Measurements from ENCODE around the gene TEX14.
A peak's percentile ranks its signal among the peaks of the same experiment; 100 is the strongest.
"Not testable (repeated sequence)": the region's sequence is repeated elsewhere in the genome, so short reads cannot be mapped to it uniquely, and the experiment has no call there.

TEX14 gene

GRCh38 chr17:58658804-58659713, 32.8 kb downstream of the TEX14 start:
- DNase-seq (ENCODE audit: low read depth): no peak

GRCh38 chr17:58657962-58658803, 33.7 kb downstream of the TEX14 start:
- DNase-seq (ENCODE audit: low read depth): not testable (repeated sequence)

GRCh38 chr17:58648236-58648635, 43.6 kb downstream of the TEX14 start:
- no peak for DNase-seq (ENCODE audit: low read depth)

- peak; percentile 24 for DNase-seq (ENCODE audit: low read depth)
These were observed 48.7 kb downstream of the TEX14 start for GRCh38 chr17:58643147-58643546.

DNA sequence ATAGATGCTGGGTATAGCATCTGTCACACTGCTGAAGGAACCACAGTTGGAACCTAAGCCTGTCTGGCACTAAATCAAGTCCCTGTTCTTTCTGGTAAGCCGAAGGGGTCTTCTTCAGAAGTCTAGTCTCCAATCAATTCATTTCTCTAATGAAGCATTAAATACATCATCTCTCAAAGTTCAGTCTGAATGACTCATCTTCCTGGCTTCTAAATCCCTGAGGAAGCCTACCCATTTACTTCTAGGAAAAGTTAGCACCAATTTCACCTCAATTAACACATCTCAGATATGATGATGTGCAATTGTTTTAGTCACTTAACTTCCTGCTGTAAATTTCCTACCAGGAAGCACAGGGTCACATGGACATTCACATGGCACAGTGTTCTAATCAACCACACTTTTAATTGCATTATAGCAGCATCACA, 49.9 kb downstream of the TEX14 start:
- no peak for DNase-seq (ENCODE audit: low read depth)

GRCh38 chr17:58640202-58640601, 51.6 kb downstream of the TEX14 start:
- DNase-seq (ENCODE audit: low read depth): no peak

DNA sequence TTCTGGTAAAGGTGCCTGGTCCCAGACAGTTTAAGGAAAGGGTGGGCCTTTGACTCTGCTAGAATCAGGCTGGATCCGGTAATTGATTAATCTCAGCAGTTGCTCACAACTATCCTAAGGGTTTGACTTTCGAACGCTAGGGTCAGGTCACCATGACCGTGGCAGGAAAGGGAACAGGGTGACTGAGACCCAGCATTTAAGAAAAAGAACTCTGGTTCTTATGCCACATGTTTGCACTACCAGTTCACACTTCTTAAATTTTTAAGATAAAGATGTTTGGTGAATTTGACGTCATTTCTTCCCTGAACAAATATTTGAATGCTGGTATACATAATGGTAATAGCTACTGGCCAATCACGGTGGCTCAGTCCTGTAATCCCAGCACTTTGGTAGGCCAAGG, 52.2 kb downstream of the TEX14 start:
- no peak for DNase-seq (ENCODE audit: low read depth)

DNA sequence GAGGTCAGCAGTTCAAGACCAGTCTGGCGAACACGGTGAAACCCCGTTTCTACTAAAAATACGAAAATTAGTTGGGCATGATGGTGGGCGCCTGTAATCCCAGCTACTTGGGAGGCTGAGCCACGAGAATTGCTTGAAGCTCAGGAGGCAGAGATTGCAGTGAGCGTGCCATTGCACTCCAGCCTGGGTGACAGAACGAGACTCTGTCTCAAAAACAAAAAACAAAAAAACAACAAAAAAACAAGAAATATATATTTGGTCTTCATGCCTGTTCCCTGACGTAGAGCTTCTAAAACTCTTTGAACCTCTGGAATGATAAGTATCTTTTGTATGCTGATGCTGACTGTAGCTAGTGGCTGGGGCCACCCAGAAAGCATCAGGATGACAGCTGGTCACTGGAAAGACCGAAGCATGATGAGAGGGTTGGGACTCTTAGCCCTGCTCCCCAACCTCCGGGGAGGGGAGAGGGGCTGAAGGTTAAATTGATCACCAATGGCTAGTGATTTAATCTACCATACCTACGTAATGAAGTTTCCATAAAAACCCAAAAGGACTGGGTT, 54.8 kb downstream of the TEX14 start:
- DNase-seq (ENCODE audit: low read depth): no peak

GRCh38 chr17:58632324-58633314, 59.2 kb downstream of the TEX14 start:
- DNase-seq (ENCODE audit: low read depth): no peak

DNA sequence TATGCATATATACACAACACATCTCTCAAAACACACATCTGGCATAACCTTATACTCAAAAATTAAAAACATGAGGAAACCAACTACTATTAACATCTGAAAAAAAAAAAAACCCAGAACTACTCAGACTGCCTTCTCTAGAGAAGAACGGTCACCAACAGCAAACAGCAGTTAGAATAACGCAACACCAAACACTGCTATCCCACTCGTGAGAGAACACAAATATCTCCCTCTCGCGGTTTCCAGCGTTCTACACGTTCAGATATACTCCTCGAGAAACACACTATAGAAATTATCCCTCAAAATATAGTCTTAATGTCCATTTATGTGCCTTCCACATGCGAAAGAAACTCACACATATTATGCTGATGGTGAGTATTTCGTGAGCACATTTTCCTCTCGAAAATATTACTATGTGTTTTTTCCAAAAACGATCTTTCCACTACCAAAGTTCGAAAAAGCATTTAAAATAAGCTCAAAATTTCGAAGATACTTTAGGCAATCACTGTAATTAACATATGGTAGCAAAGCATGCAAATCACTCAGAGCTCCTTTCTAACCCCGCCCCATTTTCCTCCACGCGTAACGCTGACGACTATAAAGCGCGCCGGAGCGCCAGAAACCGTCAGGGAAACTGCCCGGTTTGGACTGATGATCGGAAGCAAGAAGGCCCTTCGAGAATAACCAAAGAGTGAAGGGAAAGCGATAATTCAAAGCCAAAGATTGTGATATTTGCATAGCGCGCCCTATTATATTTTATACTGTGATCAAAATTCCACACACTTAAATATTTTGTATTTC, 60.1 kb downstream of the TEX14 start:
- DNase-seq (ENCODE audit: low read depth): peak; percentile 91

- no peak for DNase-seq (ENCODE audit: low read depth)
These were observed 60.8 kb downstream of the TEX14 start for GRCh38 chr17:58630883-58631522.

- DNase-seq (ENCODE audit: low read depth): no peak
These were observed 64.9 kb downstream of the TEX14 start for GRCh38 chr17:58626905-58627304.

DNA sequence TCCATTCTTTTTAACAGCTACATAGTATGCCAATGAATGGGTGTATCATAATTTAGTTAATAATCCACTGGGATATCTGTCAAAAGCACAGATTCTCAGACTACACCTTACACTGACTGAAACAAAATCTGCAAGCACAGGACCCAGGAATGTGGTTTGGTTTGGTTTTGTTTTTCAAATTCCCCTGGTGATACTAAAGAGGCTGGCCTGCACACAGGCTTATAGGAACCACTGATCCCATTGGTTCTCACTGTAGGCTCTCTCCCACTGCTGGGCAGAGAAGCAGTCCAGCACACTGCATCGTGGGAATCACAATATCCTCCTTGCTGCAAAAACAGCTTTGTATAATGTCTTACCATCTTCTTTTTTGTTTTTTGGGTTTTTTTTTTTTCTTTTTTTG, 67.1 kb downstream of the TEX14 start:
- DNase-seq (ENCODE audit: low read depth): no peak

- no peak for DNase-seq (ENCODE audit: low read depth)
These were observed 70.7 kb downstream of the TEX14 start for GRCh38 chr17:58621174-58621573.

DNA sequence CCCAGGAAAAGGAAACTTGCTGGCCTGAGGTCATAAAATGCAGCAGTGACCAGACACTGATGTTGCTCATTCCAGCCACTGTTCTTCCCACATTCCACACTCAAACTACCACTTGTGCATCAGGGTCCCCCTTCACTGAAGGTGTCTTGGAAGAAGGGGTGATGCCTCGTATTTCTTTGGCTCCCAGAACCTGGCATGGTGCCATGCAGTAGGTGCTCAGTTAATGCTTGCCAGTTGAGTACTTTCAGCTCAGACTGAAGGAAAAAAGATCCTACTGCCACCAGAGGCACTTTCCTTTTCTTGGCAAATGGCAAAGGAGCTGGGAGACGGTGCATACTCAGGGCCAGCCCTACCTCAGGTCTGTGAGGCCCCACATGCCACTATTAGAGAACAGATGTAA, 73.5 kb downstream of the TEX14 start:
- no peak for DNase-seq (ENCODE audit: low read depth)

GRCh38 chr17:58617563-58617962, 74.3 kb downstream of the TEX14 start:
- no peak for DNase-seq (ENCODE audit: low read depth)

- no peak for DNase-seq (ENCODE audit: low read depth)
These were observed 75.8 kb downstream of the TEX14 start for GRCh38 chr17:58615768-58616659.

- DNase-seq (ENCODE audit: low read depth): no peak
These were observed 76.9 kb downstream of the TEX14 start for GRCh38 chr17:58614859-58615459.

GRCh38 chr17:58611331-58611730, 80.5 kb downstream of the TEX14 start:
- DNase-seq (ENCODE audit: low read depth): no peak

Data from HS-27A (cell line).